Measurements from ENCODE around the gene TEX264.

- no peak for TF ChIP-seq CTCF (IDR thresholded peaks at IDR 0.05)
- no peak for TF ChIP-seq POLR2A (IDR thresholded peaks at IDR 0.05)
- TF ChIP-seq POLR2AphosphoS5 (IDR thresholded peaks at IDR 0.05), result no peak
These were observed 25.0 kb upstream of the TEX264 start for GRCh38 chr3:51646091-51646490.

Measured in stomach (tissue), 4 donors.